Measurements from ENCODE around the gene TUBB.

The TUBB gene

DNA sequence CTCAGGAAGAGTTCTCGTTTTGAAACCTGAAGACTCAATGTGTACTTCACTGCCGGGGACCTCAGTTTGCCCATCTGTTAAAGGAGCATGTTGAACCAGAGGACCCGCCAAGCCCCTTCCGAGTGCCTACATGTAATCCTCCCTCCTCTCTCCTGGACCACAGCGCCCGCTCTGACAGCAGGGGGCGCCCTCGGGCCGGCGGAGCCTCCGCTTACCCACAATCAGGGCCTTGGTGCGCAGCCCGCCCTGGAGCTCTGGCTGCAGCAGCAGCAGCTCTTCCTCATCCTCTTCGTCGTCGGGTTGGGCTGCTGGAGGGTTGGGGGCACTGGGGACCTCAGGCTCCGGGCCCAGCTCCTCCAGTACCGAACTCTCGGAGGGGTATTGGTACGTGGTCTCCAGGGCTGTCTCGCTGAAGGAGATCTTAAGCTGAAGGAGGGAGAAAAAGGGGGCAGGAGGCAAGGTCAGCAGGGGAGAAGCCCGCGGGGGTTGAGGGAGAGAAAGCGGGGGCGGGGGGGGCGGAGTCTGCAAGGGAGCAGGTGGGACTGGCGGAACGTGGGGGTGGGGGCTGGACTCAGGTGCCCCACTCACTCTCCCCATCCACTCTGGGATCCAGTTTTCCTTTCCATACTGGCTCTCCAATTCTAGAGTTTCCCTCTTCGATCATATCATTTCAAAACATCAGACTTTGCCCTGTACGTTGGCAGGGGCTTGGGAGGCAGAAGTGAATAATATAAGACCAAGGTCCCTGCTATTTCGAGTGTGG, 41.0 kb upstream of the TUBB start:
- Histone ChIP-seq H3K36me3 (peaks cover 73% of the 10 kb centered on the region), H3K4me3 (ENCODE audit: low read depth, low read length) (peak overlapping the region; percentile 10; the same call in 1 of the 2 replicates), H3K27me3 (ENCODE audit: insufficient read depth, low read depth, severe bottlenecking) (no peaks in the 10 kb centered on the region), H3K27ac (peak overlapping the region; percentile 90), H3K9me3 (ENCODE audit: severe bottlenecking) (no peaks in the 10 kb centered on the region)
- peak; percentile 96 for DNase-seq
- TF ChIP-seq, protein P1, sequence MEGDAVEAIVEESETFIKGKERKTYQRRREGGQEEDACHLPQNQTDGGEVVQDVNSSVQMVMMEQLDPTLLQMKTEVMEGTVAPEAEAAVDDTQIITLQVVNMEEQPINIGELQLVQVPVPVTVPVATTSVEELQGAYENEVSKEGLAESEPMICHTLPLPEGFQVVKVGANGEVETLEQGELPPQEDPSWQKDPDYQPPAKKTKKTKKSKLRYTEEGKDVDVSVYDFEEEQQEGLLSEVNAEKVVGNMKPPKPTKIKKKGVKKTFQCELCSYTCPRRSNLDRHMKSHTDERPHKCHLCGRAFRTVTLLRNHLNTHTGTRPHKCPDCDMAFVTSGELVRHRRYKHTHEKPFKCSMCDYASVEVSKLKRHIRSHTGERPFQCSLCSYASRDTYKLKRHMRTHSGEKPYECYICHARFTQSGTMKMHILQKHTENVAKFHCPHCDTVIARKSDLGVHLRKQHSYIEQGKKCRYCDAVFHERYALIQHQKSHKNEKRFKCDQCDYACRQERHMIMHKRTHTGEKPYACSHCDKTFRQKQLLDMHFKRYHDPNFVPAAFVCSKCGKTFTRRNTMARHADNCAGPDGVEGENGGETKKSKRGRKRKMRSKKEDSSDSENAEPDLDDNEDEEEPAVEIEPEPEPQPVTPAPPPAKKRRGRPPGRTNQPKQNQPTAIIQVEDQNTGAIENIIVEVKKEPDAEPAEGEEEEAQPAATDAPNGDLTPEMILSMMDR (IDR thresholded peaks at IDR 0.05; ENCODE audit: low read depth, low read length): peak; percentile 99

GRCh38 chr6:30679765-30680535, 40.2 kb upstream of the TUBB start:
- peaks cover 77% of the 10 kb centered on the region for H3K36me3 ChIP-seq
- H3K27ac ChIP-seq: peak overlapping the region; percentile 90
- H3K9me3 ChIP-seq (ENCODE audit: severe bottlenecking): no peaks in the 10 kb centered on the region
- TF ChIP-seq, protein P1 (IDR thresholded peaks at IDR 0.05; ENCODE audit: low read depth, low read length): no peak
- H3K27me3 ChIP-seq (ENCODE audit: insufficient read depth, low read depth, severe bottlenecking): no peaks in the 10 kb centered on the region
- peak; percentile 96 for DNase-seq
- H3K4me3 ChIP-seq (ENCODE audit: low read depth, low read length): peak overlapping the region; percentile 10

DNA sequence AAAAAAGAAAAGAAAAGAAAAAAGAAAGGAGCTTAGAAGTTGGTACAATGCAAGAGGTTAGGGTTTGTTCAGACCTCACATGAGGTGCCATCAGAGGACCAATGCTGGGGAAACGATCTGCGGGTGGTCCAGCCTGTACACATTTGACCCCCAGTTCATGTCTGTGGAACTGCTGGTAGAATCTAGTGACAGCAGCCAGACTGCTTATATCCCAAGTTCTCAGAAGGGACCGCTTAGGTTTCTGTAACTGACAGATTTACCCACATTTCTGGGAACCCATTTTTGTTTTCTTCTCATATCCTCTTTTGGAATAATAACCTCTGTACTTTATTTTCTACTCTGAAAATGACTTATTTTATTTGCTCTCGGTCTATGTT, 38.4 kb upstream of the TUBB start:
- Histone ChIP-seq H3K27me3 (ENCODE audit: insufficient read depth, low read depth, severe bottlenecking) (no peaks in the 10 kb centered on the region), H3K9me3 (ENCODE audit: severe bottlenecking) (no peaks in the 10 kb centered on the region), H3K27ac (peak overlapping the region; percentile 90), H3K4me3 (ENCODE audit: low read depth, low read length) (no peak overlapping the region), H3K36me3 (peaks cover 79% of the 10 kb centered on the region)
- TF ChIP-seq, protein P1 (IDR thresholded peaks at IDR 0.05; ENCODE audit: low read depth, low read length): no peak
- DNase-seq: no peak

GRCh38 chr6:30682143-30683117, 37.7 kb upstream of the TUBB start:
- H3K27me3 ChIP-seq (ENCODE audit: insufficient read depth, low read depth, severe bottlenecking): no peaks in the 10 kb centered on the region
- H3K4me3 ChIP-seq (ENCODE audit: low read depth, low read length): peak overlapping the region; percentile 29
- TF ChIP-seq, protein P1 (IDR thresholded peaks at IDR 0.05; ENCODE audit: low read depth, low read length): no peak
- no peaks in the 10 kb centered on the region for H3K9me3 ChIP-seq (ENCODE audit: severe bottlenecking)
- peaks cover 75% of the 10 kb centered on the region for H3K36me3 ChIP-seq
- DNase-seq: peak; percentile 69
- peak overlapping the region; percentile 90 for H3K27ac ChIP-seq

DNA sequence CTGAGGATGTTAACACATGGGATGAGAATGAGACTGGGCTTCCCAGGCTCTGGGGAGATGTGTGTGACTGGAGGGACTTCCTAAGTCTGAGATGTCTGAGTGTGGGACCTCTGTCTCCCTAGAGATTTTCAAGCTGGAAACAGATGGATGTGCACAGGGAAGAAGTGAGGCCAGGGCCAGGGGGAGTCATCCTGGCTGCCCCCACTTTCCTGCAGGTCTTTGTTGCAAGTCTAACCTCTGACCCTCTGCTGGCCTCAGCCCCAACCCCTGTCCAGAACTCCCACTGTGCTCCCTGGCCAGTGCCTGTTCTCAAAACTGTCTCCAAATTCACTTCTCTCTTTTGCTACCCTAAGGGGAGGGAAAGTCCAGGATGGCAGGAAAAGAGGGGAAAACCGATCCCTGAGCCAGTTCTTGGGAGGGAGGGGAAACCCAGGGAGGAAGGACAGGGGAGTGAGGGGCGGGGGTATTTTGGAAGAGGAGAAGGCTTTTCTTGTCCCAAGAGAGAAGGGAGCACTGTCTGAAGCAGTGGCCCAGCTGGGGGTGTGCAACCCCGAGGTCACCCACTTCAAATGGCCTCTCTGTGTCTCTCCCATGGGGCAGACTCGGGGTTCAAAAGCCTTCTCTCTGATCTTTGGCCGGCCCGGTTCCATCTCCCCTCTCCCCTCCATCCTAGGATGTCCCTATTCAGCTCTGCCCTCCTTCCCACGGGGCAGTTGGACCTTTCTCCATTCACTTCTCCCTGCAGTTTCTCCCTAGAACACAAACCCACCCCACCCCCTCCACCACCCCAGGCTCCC, 36.8 kb upstream of the TUBB start:
- peaks cover 71% of the 10 kb centered on the region for H3K36me3 ChIP-seq
- peak overlapping the region; percentile 90 for H3K27ac ChIP-seq
- H3K9me3 ChIP-seq (ENCODE audit: severe bottlenecking): no peaks in the 10 kb centered on the region
- TF ChIP-seq, protein P1 (IDR thresholded peaks at IDR 0.05; ENCODE audit: low read depth, low read length): no peak
- H3K4me3 ChIP-seq (ENCODE audit: low read depth, low read length): peak overlapping the region; percentile 29
- no peak for DNase-seq
- no peaks in the 10 kb centered on the region for H3K27me3 ChIP-seq (ENCODE audit: insufficient read depth, low read depth, severe bottlenecking)
